ENCODE data around the gene RAPGEF1.

DNA sequence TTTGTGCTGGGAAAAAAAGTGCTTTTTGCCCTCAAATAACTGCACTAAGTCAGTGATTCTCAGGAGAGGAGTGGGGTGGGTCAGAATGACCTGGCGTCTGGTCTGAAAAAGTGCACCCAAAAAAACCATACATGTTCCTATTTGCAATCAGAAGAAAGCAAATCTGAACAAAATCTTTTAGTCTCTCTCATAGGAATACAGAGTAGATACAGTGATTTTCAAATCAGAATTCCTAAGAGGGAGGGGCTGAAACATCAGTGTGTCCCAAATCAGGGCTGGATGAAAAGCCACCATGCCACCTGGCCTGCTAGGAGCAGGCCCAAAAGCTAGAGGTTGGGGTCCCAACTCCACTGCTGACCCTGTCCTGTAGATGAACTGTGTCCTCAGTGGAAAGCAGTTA, 66.8 kb downstream of the RAPGEF1 start:
- TF ChIP-seq, protein P1, sequence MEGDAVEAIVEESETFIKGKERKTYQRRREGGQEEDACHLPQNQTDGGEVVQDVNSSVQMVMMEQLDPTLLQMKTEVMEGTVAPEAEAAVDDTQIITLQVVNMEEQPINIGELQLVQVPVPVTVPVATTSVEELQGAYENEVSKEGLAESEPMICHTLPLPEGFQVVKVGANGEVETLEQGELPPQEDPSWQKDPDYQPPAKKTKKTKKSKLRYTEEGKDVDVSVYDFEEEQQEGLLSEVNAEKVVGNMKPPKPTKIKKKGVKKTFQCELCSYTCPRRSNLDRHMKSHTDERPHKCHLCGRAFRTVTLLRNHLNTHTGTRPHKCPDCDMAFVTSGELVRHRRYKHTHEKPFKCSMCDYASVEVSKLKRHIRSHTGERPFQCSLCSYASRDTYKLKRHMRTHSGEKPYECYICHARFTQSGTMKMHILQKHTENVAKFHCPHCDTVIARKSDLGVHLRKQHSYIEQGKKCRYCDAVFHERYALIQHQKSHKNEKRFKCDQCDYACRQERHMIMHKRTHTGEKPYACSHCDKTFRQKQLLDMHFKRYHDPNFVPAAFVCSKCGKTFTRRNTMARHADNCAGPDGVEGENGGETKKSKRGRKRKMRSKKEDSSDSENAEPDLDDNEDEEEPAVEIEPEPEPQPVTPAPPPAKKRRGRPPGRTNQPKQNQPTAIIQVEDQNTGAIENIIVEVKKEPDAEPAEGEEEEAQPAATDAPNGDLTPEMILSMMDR (IDR thresholded peaks at IDR 0.05), result no peak
- no peak for TF ChIP-seq POLR2A (IDR thresholded peaks at IDR 0.05)
- no peak for TF ChIP-seq EP300 (IDR thresholded peaks at IDR 0.05)

Data from ovary (tissue), 3 donors.